Activated T-cell treated with anti-CD3 and anti-CD28 coated beads for 1 hour (primary cell): ENCODE data around the gene AIG1.
"Not testable (repeated sequence)": the region's sequence is repeated elsewhere in the genome, so short reads cannot be mapped to it uniquely, and the experiment has no call there.

Experiments used
- DNase-seq: peaks from one replicate; pipeline ENCODE4 v3.0.0-alpha.2; 2020; ENCODE audit warnings: low read depth

The AIG1 gene

DNA sequence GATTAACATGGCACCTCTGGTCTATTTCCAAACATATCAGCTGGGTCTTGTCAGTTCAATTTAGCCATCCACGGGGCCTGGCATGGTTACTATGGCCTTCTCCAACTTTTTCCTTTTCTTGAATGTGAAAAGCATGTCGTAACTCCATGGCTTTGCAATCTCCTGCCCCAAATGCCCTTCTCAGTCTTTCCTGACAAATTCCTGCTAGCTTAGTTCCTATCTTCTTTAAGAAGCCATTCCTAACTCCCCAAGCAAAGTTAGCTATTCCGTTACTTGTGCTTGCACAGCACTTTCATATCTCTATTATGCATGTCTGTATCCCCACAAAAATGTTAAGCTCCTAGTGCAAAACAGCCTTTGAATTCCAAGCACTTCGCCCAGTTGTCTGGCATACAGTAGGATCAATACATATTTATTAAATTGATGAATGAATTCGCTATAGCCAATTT, 105.6 kb downstream of the AIG1 start:
- no peak for DNase-seq

DNA sequence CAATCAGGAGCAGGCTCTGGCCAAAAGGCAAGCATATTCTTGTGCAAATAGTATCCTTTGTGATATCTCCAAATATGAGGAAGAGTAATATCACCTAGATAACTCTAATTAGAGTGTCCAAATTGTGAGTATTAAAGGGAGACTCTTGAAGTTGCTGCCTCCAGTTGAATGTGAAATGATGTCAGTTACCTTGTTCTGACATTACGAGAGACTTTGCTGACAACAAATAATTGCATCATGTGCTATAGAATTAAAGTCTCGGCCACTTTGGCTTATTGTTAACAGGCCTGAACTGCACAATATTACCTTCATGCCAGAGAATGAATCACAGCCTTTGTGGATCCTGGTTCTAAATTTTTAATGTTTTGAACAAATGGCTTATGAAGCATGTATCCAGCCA, 106.5 kb downstream of the AIG1 start:
- no peak for DNase-seq

DNA sequence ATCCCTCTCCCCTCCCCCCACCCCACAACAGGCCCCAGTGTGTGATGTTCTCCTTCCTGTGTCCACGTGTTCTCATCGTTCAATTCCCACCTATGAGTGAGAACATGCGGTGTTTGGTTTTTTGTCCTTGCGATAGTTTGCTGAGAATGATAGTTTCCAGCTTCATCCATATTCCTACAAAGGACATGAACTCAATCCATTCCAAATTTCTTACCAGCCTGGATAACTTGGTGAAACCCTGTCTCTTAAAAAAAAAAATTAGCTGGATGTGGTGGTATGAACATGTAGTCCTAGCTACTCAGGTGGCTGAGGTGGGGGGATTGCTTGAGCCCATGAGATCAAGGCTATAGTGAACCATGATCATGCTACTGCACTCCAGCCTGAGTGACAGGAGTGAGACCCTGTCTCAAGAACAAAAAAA, 107.7 kb downstream of the AIG1 start:
- DNase-seq = not testable (repeated sequence)

DNA sequence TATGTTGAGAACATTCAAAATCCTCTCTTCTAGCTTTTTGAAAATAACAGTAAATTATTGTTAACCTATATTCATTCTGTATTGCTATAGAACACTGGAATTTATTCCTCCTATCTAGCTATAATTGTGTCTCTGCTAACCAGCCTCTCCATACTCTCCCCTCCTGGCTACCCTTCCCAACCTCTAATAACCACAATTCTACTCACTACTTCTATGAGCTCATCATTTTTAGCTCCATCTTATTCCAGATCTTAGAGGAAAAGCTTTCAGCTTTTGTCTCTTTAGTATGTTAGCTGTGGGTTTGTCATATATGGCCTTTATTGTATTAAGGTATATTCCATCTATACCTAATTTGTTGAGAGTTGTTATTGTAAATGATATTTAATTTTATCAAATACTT, 108.8 kb downstream of the AIG1 start:
- no peak for DNase-seq

DNA sequence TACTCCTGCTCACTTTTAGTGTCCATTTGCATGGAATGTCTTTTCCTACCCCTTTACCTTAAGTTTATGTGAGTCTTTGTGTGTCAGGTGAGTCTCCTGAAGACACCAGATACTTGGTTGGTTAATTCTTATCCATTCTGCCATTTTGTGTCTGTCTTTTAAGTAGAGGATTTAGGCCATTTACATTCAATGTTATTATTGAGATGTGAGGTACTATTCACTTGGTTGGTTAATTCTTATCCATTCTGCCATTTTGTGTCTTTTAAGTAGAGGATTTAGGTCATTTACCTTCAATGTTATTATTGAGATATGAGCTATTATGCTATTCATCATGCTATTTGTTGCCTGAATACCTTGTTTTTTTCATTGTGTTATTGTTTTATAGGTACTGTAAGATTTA, 113.8 kb downstream of the AIG1 start:
- DNase-seq = no peak

GRCh38 chr6:143174951-143175350, 114.3 kb downstream of the AIG1 start:
- DNase-seq = no peak

- DNase-seq = no peak
Observed at GRCh38 chr6:143176090-143177021, 115.7 kb downstream of the AIG1 start.

GRCh38 chr6:143177706-143178105, 117.0 kb downstream of the AIG1 start:
- no peak for DNase-seq

GRCh38 chr6:143179096-143179495, 118.4 kb downstream of the AIG1 start:
- no peak for DNase-seq

DNA sequence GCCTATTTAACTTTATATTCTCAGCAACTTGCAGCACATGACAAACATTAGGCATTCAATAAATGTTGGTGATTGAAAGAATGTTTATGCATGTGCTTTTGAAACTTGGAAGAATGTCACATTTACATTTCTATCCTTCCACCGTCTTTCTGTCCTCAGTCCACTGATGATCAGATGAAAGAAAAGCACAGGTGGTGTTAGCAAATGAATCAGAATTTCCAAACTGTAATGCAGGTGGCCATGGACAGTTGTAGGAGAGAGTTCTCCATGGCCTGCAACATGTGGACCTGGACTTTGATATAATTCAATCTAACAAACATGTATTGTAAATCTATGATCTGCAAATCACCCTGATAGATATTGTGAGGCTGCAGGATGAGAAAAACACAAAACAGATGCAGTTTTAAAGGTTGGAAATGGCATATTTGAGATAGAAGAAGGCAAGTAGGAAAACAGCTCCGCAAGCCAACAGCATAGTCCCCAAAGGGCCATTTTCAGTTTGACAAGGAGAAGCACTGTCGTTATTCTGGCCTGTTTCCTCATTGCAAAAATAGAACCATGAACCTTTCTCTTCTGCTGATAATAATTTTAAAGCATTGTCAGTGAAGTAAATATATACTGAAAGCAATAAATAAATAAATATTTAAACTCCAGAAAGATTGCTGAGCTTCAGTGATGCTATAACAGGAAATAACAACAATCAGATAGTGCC, 119.4 kb downstream of the AIG1 start:
- no peak for DNase-seq

- DNase-seq = no peak
Observed at GRCh38 chr6:143180826-143181225, 120.1 kb downstream of the AIG1 start.

DNA sequence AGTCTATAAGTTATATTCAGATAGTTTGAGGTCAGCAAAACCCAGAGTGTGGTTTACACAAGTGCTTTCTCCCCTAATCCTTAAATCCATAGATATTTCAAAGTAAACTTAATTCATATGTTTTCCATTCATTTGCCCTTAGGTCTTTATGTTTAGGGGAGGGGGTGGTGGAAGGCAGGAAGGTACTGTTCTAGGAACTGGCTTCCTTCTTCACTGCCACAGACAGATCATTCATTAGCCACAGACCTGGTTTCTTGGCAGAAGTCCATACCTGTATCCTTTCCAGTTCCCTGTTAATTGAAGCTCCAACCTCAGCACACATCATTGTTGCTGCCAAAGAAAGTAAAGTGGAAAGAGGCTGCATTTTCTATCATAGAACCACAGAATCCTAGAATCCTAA, 123.0 kb downstream of the AIG1 start:
- DNase-seq = no peak

- no peak for DNase-seq
Observed at GRCh38 chr6:143185288-143185687, 124.6 kb downstream of the AIG1 start.

DNA sequence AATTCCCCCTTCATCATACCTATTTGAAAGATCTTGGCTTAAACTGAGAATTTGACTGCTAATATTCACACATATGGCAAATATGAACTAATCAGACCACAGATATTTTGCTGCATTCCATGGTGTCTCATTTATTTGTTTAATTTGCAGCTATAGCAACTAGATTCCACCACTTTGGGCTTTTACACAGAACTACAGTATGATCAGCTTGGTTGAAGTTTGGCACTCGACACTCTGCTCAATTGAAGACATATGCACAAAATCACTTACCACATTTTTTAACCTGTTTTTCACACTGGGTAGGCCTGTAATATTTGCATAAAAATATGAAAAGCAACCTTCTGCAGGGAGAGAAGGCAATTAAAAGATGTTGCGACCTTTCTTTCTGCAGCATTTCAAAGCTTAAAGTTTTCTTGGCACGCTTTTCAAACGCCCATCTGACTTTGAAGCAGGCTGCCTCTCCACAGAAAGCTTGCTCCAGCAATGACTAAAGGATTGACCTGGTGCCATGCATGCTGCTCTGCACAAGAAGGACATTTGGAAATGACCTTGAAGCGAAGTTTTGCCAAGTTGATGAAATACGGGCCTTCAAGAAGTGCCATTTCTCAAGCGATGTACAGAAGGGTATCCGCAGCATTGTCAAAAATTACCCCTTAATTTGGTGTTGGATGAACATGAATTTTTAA, 126.7 kb downstream of the AIG1 start:
- no peak for DNase-seq

- DNase-seq = no peak
Observed at GRCh38 chr6:143188292-143188691, 127.6 kb downstream of the AIG1 start.

DNA sequence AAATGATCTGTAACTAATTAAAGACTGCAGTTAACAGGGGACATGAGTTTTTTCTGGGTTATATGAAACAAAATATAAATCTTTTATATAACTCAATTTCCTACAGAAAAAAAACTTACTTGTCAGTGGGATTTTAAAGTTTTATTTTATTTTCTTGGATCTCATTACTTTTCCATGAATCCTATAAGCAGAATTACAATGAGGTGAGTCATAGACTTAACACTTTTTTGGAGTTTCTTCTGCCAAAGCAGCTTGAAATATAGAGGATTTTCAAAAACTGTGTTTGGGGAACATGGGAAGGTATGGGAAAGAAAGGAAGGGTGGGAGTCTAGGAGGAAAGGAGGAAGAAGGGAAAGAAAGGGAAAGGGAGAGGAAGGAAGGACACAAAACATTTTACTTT, 130.7 kb downstream of the AIG1 start:
- DNase-seq = no peak

GRCh38 chr6:143192766-143193165, 132.1 kb downstream of the AIG1 start:
- DNase-seq = no peak

DNA sequence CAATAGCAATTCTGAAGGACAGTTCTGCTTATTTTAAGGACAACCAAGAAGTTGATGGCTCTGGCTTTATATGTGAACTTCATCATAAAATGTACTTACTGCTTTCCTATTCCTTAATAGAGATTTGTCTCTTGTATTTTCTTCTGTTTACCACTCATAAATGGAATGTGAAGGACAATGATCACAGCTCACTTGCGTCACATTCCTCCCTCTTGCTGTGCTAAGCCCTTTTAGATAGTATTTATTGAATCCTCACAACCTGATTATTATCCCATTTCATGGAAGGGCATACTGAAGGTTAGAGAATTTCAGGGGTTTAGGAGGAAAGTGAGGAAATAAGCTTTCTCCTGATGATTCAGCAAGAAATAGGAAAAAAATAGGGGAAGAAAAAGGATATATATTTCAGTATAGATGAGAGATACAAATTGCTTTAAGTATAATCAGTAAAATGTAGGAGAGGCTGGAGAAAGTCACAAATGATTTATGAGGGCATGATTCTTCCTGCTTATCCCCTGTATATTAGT, 132.9 kb downstream of the AIG1 start:
- DNase-seq = no peak

- DNase-seq = no peak
Observed at GRCh38 chr6:143194095-143194589, 133.5 kb downstream of the AIG1 start.

- no peak for DNase-seq
Observed at GRCh38 chr6:143195349-143195845, 134.7 kb downstream of the AIG1 start.

GRCh38 chr6:143196525-143197225, 136.0 kb downstream of the AIG1 start:
- no peak for DNase-seq
